ENCODE results near the gene DPM3. TPM values are rescaled to one million over a fixed set of nuclear protein-coding genes. Genes with fewer than 3 reads are reported as not detected.

DPM3 gene
- total RNA-seq, 1 donor from 2014 or later = 49.7 TPM

DNA sequence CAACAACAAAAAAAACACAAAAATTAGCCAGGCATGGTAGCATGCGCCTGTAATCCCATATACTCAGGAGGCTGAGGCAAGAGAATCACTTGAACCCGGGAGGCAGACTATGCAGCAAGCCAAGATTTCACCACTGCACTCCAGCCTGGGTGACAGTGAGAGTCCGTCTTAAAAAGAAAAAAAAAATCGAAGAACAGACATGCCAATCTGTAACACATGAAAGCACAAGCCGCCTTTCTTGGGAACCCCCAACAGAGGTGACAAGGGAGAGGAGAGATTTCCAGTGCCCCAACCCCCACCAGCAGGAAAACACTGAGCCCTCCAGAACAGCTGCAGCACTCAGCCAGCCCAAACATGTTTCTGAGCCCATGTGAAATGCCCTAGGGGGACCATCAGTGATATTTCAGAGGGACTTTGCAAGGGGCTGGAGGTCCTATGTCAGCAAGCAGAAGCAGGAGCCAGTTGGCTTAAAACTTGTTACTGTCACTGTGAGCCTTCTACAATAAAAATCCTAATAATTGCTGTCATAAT lies 26.8 kb downstream of the DPM3 start:
- Mint-ChIP-seq H3K27me3 (ENCODE audit: low read depth) (no peaks in the 10 kb centered on the region), H3K9me3 (no peaks in the 10 kb centered on the region), H3K36me3 (no peaks in the 10 kb centered on the region), H3K4me1 (peaks cover 14% of the 10 kb centered on the region), H3K27ac (no peak overlapping the region), H3K4me3 (no peak overlapping the region)
- no peak for DNase-seq (ENCODE audit: low spot score in 2 of 2, unreplicated experiment in 2 of 2)
- TF ChIP-seq, protein P1, sequence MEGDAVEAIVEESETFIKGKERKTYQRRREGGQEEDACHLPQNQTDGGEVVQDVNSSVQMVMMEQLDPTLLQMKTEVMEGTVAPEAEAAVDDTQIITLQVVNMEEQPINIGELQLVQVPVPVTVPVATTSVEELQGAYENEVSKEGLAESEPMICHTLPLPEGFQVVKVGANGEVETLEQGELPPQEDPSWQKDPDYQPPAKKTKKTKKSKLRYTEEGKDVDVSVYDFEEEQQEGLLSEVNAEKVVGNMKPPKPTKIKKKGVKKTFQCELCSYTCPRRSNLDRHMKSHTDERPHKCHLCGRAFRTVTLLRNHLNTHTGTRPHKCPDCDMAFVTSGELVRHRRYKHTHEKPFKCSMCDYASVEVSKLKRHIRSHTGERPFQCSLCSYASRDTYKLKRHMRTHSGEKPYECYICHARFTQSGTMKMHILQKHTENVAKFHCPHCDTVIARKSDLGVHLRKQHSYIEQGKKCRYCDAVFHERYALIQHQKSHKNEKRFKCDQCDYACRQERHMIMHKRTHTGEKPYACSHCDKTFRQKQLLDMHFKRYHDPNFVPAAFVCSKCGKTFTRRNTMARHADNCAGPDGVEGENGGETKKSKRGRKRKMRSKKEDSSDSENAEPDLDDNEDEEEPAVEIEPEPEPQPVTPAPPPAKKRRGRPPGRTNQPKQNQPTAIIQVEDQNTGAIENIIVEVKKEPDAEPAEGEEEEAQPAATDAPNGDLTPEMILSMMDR (IDR thresholded peaks at IDR 0.05; ENCODE audit: unreplicated experiment) = no peak

DNA sequence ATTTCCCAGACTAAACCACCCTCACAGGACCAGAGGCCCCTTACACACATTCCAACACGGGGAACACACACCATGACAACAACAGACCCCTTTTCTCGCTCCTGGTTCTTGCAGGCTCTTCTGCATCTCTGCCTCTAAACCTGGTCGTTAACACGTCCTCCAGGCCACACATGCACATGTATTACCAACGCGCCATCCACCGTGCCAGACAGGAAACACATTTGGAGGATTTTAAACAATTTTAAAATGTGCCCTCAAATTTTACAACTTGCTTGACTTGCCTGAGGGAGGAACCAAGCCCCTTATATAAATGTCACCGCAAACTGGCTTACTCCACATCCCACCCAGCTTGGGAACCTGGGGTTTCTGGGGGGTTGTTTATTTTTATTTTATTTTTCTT lies 29.5 kb downstream of the DPM3 start:
- no peaks in the 10 kb centered on the region for H3K36me3 Mint-ChIP-seq
- H3K4me1 Mint-ChIP-seq = peaks cover 14% of the 10 kb centered on the region
- no peak for DNase-seq (ENCODE audit: low spot score in 2 of 2, unreplicated experiment in 2 of 2)
- no peaks in the 10 kb centered on the region for H3K27me3 Mint-ChIP-seq (ENCODE audit: low read depth)
- no peaks in the 10 kb centered on the region for H3K9me3 Mint-ChIP-seq
- TF ChIP-seq, protein P1 (IDR thresholded peaks at IDR 0.05; ENCODE audit: unreplicated experiment) = no peak
- no peak overlapping the region for H3K27ac Mint-ChIP-seq
- no peak overlapping the region for H3K4me3 Mint-ChIP-seq

DNA sequence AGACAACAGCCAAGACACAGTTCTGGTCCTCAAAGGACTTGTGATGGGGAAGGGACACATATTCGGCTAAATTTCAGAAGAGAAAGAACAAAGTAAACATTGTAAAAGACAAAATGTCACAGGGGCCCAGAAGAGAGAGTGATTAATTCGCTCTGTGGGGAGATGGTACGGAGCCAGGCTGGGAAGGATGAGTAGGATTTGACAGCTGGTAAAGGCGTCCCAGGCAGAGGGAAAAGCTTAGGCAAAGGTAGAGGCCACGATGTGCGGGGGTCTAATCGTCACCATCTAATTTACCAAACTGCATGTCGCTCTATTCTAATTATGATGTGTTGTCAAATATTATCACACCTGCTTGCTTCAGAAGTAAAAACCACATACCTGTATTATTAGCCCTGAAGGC lies 29.9 kb downstream of the DPM3 start:
- no peak for DNase-seq (ENCODE audit: low spot score in 2 of 2, unreplicated experiment in 2 of 2)
- Mint-ChIP-seq H3K27me3 (ENCODE audit: low read depth) (peaks cover 3% of the 10 kb centered on the region), H3K4me1 (peaks cover 14% of the 10 kb centered on the region), H3K27ac (no peak overlapping the region), H3K9me3 (no peaks in the 10 kb centered on the region), H3K36me3 (no peaks in the 10 kb centered on the region), H3K4me3 (no peak overlapping the region)
- TF ChIP-seq, protein P1 (IDR thresholded peaks at IDR 0.05; ENCODE audit: unreplicated experiment) = no peak

DNA sequence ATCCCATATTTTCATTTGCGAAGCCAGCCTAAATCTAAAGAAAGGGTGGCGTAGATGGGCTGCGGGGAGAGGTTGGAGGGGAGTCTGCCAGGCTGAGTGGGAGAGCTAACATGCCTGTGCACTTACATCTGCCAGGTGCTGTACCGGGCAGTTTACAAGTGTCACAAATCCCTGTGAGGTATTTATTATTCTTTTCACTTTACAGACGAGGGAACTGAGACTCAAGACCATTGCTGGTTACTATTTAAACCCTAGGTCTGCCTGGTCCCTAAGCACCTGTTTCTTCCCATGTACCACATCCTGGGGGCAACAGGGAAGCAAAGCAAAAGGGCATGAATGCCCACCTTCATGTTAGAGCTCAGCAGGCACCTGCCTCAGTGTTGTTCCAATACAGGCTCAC lies 32.0 kb downstream of the DPM3 start:
- no peak overlapping the region for H3K4me3 Mint-ChIP-seq
- H3K27ac Mint-ChIP-seq = no peak overlapping the region
- H3K4me1 Mint-ChIP-seq = peaks cover 11% of the 10 kb centered on the region
- TF ChIP-seq, protein P1 (IDR thresholded peaks at IDR 0.05; ENCODE audit: unreplicated experiment) = no peak
- DNase-seq (ENCODE audit: low spot score in 2 of 2, unreplicated experiment in 2 of 2) = no peak
- peaks cover 3% of the 10 kb centered on the region for H3K27me3 Mint-ChIP-seq (ENCODE audit: low read depth)
- H3K9me3 Mint-ChIP-seq = no peaks in the 10 kb centered on the region
- H3K36me3 Mint-ChIP-seq = no peaks in the 10 kb centered on the region

DNA sequence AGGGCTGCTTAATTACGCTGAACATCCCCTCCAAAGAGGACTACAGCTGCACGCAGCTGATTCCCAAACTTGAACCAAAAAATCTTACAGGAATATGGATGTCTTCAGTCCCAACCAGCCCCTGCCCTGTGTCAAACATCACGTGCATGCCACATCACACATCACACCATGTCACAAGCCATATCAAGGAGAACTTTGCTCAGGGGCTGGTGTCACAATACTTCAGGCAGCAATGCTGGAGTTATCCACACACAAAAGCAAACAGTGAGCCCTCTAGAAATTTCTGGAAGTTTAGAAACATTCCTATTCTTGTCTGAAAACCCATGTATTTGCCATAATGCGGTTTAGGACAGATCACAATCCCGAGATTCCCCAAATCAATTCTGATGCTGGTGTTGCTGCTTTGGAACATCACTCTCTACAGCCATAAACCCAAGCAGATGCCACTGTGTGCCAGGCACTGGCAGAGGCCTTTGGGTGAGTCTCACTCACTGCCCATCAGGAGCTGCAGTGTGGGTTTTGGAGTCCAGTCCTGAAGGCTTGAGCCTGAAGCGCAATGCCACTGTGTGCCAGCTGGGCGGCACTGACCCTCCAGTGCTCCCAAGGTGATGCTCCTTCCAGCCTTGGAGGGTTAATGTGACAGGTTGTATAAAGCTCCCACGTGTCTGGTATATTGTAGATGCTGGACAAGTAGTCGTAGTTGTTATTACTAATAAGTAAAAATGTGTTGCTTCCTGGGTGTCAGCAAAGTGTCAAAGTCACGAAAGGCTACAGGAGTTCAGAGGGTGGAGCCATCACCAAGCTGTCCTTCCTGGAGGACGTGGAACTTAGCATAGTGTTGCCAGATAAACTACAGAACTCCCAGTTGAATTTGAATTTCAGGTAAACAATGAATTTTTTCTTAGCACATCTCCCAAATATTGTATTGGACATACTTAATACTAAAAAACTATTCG lies 32.7 kb downstream of the DPM3 start:
- no peaks in the 10 kb centered on the region for H3K9me3 Mint-ChIP-seq
- TF ChIP-seq, protein P1 (IDR thresholded peaks at IDR 0.05; ENCODE audit: unreplicated experiment) = no peak
- no peaks in the 10 kb centered on the region for H3K36me3 Mint-ChIP-seq
- no peak for DNase-seq (ENCODE audit: low spot score in 2 of 2, unreplicated experiment in 2 of 2)
- peaks cover 11% of the 10 kb centered on the region for H3K4me1 Mint-ChIP-seq
- H3K27me3 Mint-ChIP-seq (ENCODE audit: low read depth) = peaks cover 3% of the 10 kb centered on the region
- H3K27ac Mint-ChIP-seq = no peak overlapping the region
- H3K4me3 Mint-ChIP-seq = no peak overlapping the region

Data from mesothelial cell of epicardium (in vitro differentiated cells).